HG03558 (cell line): ENCODE measurements around the gene PHRF1.

Experiments
- ATAC-seq: cut with Tn5 transposase; IDR thresholded peaks from one replicate; pipeline ENCODE4 v1.9.1; 2021; ENCODE audit warnings: moderate number of reproducible peaks; ENCODE audit not compliant: unreplicated experiment; ENCODE audit errors: extremely low read depth

The PHRF1 gene

DNA sequence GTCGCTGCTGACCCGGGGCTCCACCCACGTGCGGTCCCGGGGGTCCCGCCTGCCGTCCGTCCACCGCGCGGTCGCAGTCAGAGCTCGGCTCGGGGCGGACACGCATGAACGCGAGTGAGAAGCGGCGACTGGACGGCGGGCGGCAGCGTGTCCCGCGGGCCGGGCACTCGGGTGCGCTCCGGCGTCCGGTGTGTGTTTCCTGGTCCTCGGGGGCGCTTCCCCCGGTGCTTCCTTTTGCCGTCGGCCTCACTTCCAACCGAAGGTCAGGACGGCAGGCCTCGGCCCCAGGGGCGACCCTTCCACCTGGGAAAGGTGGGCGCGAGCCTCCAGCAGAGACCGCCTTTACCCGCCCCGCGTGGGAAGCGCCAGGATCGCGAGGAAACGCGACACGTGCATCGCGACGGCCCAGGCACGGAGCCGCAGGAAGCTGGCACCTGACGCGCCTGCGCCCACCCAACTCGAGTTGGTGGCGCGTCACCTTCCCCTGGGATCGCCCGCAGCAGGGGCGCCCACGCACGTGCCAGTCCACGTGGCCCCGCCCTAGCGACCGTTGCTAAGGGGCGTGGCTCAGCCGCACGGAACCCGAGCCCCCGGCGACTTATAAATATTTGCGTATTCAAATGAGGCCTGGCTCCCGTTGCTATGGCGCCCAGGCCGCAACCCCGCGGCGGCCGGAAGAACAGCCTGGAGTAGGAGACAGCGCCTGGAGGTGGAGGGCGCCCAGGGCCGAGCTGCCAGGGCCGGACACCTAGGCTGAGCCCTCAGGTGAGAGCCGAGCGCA, 39.2 kb upstream of the PHRF1 start, which contains the start of gene LRRC56:
LRRC56 (plus strand) TSS at position 687 of the 781 bp plus-strand sequence. CDS start 3,158 bp downstream, outside the sequence.
- no peak for ATAC-seq

DNA sequence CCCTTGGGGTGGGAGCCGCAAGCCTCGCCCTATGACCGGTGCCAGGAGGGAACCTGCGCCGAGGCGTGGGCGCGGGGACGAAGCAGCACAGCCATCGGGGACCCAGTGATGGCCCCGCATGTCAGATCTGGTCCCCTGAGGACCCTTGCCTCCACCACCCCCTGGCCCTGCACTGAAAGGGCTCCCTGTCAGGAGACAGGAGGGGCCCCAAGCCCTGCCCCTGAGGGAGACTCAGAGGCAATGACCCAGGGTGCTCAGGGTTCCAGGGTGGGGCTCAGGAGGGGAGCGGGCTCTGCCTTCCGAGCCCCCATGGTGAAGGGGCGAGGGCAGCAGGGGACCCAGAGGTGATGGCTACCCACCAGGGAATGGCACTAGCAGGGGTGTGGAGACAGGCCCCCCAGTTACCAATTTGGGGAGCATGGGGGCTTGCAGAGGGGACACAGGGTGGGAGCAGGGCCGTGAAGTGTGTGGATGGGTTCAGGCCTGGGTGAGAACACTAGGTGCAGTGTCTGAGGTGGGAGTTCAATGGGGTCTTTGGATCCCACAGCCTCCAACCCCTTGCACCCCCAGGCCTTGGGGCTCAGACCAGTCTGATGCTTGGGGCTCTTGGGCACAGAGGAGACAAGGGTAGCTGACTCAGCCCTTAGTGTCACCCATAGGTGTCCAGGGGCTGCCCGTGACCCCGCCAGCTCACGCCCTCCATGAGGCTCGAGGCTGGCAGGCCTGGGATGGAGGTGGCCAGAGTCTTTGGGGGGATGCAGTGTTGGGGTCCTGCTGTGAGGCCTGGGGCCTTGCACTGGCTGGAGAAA, 38.4 kb upstream of the PHRF1 start:
- ATAC-seq: no peak

DNA sequence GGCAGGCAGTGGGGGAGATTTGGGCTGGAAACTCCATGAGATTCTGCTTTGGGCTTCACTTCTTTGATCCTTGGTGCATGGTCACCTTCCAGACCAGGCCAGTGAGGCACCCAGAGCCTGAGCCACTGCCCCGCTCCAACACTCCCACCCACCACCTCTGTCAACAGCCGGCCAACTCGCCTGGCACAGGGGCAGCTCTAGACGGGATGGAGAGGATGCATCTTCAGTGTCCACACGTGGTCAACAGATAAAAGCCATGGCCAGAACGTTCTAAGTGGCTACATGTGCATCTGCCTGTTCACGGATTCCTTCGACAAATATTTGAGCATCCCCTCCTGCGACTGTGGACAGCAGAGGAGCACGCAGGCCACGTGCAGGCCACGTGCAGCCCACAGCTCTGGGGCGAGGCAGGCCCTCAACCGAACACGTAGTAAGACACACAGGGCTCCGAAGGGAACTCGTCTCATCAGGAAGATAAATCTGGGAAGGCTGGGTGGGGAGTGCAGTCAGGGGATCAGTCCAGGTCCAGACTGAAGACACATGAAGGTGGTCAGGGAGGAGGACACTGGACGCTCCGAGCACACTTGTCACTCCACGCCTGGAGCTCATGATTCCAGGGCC, 37.7 kb upstream of the PHRF1 start:
- no peak for ATAC-seq

DNA sequence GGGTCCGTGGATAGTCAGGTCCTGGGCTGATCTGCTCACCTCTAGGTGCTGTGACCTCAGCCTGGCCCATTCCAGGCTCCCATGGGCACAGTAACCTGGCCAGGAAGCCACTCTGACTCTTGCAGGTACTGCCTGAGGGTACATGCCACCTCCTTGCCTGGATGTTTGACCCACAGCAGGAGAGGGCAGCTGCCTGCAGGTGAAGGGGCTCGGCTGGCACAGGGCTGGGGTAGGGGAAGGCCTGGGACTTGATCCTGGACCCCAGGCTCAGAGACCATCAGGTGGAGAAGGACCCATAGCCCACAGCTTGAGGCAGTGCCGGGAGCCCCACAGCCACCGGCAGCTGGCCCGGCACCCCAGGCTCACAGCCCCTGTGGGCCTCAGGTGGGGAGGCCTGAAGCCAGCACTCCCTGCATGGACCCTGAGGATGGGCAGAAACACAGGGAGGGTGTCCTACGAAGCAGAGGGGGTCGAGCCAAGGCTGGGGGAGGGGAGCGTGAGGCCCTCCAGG, 36.2 kb upstream of the PHRF1 start:
- ATAC-seq: no peak

DNA sequence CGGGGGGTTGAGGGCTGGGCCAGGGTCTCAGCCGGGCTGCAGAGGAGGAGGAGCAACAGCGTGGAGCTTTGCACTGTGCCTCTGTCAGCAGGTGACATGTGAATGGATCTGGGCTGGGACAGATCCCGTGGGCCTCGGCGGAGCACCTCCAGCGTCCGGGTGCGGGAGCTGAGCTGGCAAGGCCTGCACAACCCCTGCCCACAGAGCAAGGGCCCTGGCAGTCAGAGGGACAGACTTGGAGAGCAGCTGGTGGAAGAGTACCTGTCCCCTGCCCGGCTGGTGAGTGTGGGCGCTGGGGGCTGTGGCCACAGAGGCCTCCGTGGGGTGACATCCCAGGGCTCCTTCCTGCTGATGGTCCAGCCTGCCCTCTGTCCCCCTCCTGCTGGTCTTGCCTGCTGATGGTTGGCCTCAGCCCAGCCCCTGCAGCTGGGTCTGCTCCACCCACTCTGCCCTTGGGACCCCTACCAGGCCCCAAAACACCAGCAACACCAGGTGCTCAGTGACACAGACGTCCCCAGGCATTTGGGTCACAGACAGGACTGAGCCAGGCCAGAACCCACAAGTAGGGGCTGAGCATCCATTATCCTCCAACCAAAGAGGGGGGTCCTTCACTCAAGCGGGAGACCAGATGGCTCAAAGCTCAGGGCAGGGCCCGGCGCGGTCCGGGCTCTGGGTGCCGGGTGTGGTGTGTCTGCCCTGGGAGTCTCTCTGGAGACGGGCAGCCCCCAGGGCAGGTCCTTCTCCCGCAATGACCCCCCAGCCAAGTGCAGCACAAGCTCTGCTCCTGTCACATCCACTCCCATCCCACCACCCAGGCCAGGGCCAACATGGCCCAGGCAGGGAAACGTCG, 35.5 kb upstream of the PHRF1 start:
- ATAC-seq: no peak

DNA sequence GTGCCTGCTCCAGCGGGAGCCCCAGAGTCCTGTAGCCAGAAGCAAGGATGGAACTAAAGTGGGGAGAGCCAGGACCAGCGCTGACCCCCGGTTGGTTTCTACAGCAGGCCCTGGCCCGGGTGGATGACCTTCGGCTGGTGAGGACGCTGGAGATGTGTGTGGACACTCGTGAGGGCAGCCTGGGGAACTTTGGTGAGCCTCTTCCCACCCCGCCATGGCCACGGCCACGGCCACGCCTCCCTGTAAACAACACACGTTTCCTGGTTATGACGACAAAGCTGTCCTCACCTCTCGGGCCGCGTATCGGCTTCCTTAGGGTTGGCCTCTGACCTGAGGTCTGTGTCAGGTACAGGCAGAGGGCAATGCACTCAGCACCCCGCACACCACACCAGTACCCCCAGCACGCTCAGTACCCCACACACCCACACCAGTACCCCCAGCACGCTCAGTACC, 34.8 kb upstream of the PHRF1 start:
- ATAC-seq: no peak

DNA sequence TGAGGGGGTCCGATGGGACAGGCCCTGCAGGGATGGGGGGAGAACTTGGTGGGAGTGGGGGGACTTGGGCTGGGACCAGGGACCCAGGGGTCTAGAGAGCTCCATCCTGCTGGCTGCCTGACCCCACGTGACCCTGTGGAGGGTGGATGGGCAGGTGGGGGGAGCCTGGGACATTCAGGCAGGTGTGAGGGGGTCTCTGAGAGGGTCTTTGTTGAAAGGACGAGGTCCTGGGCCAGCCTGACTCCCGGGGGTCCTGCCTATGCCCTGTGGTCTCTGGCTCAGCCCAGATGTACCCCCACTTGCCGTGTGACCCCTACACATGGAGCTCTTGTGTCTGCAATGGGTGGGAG, 31.5 kb upstream of the PHRF1 start:
- ATAC-seq: no peak

DNA sequence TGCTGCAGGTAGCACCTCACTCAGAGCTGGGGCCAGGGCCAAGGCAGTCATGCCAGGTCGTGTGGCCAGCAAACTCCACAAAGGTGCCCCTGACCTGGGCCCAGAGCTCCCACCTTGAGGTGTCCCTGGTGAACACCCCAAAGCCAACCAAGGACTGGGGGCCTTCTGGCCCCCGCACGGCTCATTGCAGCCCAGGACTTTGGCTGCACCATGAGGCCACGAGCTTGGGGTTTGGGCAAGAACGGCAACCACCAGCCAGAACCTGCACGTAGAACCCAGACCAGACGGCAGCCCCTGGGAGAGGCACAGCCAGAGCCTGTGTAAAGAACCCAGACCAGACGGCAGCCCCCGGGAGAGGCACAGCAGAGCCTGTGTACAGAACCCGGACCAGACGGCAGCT, 31.1 kb upstream of the PHRF1 start:
- no peak for ATAC-seq

DNA sequence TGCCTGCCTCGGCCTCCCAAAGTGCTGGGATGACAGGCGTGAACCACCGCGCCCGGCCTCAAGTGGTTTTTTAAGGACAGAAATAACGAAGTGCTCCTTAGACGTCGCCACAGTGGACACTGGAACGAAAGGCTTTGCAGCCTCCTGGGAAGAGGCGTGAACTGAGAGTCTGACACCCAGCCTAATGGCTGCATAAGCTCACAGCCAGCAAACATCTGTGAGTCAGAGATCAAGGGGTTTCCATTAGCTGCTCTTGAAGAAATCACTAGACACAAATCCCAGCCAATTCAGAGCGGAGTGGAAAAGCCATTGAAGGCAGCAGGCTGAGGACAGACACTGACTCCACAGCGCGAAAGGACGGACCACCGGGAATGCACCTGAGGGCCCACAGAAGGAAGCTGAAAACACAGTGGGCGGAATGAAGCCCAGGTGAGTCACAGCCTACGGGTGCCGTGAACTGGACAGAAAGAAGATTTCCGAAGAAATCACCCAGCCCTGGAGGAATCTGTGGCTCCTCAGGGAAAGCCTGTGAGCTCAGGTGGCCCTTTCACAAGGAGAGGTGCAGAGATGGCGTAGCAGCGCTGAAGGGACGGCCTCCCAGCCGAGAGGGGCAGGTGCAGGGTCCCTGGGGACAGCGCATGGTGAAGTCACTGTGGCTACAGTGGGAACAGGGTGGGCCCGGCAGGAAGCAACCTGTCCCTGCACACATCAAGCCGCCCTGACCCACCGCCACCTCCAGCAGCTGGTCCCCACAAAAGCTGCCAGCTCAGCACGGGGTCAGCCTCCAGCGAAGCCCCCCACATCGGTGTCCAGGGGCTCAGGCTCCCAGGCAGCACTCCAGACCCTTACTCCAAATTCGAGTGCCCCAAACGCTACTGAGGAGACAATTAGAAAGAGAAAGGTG, 27.3 kb upstream of the PHRF1 start:
- no peak for ATAC-seq

DNA sequence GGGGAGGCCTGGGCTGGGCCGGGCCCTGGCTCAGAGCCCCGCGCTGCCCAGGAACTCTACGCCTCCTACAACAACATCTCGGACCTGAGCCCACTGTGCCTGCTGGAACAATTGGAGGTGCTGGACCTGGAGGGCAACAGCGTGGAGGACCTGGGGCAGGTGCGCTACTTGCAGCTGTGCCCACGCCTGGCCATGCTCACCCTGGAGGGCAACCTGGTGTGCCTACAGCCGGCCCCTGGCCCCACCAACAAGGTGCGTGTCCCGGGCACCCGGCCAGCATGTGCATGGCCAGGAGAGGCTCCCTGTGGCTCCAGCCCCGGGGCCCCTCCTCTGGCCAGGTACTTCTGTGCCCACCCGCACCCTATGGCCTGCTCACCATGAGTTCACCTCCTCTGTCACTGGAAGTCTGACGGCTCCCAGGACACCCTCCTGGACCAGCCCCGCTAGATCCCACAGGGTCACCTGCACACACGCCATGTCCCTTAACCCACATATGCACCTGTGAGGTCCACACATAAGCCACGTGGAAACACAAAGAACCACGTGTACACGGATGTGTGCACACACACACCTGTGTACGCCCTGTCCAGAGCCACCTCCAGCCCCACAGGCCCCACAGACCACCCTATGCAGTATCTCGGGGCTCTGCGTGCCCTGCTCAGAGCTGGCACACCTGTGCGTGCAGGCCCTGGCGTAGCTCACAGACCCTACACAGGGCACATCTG, 26.1 kb upstream of the PHRF1 start:
- no peak for ATAC-seq

DNA sequence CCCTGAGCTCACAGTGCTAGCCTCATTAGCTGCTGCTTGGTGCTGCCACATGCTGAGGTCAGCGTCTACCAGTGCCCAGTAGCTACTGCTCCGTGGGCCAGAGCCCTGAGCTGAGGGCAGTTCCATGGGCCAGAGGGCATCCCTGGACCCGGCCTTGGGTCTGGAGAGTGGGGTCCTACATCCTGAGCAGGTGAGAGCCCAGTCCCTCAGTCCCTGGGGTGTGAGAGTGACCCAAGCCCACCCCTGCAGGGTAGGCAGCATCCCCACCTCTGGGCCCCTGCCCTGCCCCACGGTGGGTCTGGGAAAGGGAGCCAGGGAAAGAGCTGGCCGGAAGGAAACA, 25.6 kb upstream of the PHRF1 start:
- no peak for ATAC-seq

DNA sequence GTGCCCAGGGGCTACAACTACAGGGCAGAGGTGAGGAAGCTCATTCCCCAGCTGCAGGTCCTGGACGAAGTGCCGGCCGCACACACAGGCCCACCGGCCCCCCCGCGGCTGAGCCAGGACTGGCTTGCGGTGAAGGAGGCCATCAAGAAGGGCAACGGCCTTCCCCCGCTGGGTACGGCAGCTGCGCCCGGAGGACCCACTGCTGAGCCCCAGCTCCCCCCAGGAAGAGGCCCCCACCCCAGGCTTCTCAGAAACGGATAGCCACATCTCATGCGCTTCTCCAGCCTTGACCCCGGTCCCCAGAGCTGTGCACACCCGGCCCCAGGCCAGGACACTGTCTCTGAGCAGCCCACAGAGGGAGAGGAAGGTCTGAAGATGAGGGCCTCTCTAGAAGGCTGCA, 25.1 kb upstream of the PHRF1 start:
- no peak for ATAC-seq

DNA sequence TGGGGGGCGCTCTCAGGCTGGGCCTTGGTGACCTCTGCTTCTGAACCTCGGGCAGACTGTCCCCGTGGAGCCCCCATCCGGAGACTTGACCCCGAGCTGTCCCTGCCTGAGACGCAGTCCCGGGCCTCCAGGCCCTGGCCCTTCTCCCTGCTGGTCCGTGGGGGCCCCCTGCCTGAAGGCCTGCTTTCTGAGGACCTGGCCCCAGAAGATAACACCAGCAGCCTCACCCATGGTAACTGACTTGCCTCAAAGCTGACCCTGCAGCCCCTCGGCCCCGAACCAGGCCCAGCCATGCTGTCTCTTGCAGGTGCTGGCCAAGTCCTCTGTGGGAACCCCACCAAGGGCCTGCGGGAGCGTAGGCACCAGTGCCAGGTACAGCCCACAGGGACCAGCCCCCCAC, 24.7 kb upstream of the PHRF1 start:
- no peak for ATAC-seq

DNA sequence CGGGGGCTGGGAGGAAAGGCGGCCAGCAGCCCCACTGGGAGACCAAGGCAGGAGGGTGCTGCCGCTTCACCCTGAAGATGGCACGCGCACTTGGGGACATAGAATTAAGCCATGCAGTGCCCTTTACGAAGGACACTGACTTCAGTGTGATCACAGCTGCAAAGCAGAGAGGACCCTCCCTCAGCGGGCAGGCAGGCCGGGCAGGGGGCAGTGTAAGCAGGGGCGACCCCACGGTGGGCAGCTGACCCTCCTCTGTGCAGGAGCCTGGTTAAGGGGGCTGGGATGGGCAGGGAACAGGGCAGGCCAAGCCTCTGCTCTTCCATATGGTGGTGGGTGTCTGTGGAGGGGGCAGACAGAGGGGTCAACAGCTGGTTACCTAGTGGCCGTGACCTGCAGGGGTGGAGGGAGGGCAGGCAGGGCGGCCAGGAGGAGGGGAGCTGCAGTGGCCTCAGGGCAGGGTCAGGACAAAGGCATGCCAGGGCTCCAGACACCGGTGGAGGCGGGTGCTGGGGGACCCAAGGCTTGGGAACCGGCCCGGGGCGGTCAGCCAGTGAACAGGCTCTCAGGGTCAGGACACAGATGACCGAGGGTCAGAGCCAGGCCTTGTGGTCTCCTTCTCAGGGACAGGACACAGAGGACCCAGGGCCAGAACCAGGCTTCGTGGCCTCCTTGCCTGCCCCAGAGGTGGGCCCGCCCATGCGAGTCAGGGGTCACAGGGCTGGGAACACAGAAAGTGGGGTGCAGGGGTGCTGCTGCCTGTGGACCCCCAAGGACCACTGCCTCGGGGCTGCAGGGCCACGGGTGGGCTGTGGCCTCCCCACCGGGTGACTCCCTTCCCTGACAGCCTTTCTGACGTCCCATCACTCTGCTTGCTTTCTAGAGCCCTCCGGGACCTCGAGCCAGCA, 22.9 kb upstream of the PHRF1 start:
- ATAC-seq: no peak

DNA sequence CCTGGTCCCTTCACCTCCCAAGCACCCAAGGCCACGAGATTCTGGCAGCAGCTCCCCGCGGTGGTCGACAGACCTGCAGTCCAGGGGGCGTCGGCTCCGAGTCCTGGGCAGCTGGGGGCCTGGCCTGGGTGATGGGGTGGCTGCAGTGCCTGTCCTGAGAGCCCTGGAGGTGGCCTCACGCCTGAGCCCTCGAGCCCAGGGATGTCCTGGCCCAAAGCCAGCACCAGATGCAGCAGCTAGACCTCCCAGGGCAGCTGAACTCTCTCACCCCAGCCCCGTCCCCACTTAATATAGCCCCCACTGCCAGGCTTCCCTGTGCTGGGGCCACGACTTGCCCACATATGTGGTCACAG, 22.3 kb upstream of the PHRF1 start:
- ATAC-seq: no peak

DNA sequence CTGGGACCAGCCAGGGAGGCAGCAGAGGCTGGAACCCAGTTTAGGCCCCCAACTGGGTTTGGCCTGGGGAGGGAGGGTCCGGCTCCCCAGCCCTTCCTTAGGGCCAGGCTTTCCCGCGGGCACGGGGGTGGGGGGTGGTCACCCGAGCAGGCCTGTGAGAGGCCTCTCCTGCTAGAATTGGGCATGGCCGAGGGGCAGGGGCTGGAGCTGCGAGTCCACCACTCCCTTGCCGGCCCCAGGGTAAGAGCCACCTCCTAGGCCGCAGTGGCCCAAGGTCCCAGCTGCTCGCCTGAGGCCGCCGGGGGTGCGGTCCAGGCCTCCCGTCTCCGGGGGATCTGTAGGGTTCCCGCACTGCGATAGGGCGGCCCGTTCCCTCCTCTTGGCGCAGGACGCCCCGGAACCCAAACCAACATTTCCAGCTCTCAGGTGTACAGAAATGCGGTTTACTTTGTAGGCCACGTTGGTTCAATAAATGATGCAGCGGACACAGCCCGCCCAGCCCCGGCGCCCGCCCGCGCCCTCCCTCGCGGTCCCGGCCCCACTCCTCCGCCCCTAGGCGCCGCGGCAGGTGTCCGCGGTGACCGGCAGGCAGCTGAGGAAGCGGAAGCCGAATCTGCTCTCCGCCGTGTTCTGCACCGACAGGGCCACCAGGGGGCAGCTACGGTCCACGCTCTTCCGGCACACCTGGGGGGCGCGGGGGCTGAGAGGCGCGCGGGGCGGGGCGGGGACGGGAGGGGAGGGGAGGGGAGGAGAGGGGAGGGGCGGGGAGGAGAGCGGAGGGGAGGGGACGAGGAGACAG, 21.6 kb upstream of the PHRF1 start:
- ATAC-seq: no peak

DNA sequence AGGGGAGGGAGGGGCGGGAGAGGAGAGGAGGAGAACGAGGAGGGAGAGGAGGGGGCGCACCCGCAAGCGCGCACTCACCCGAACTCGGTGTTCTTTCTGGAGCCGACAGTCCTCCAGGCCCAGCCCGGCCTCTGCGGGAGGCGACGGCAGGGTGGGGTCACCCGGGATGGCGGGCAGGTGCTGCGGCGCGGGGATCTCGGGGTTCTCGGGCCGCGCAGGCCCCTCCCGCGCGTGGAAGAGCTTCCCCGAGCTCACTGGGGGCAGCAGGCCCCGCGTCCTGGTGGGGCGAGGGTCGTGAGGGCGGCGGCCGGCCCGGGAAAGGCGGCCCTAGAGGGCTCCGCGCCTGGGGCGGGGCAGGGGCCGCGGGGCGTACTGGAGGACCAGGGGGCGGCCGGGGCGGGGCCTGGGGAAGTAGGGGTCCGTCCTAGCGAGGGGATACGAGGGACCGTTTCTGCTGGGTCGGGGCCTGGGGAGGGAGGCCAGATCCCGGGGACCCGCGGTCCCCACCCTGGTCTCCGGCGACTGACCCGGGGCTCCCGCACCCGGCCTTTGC, 21.0 kb upstream of the PHRF1 start:
- ATAC-seq: no peak
